Stimulated activated naive CD8-positive, alpha-beta T cell treated with anti-CD3 and anti-CD28 coated beads, Interleukin-15, Interleukin-2, amounts not matched to agents 100 ng/mL and 50 ng/mL, for 24 hours (primary cell): Measurements from ENCODE around the gene OGFOD3.

Experiments
- H3K27ac Mint-ChIP-seq: one replicate; pipeline ENCODE4 v1.8.0; 2021; ENCODE audit warnings: mild to moderate bottlenecking, mixed read lengths
- H3K27me3 Mint-ChIP-seq: one replicate; pipeline ENCODE4 v1.8.0; 2021; ENCODE audit warnings: mixed read lengths
- H3K36me3 Mint-ChIP-seq: one replicate; pipeline ENCODE4 v1.8.0; 2021; ENCODE audit warnings: low read depth, mixed read lengths
- H3K4me1 Mint-ChIP-seq: one replicate; pipeline ENCODE4 v1.8.0; 2021; ENCODE audit warnings: low read depth, mixed read lengths
- H3K4me3 Mint-ChIP-seq: one replicate; pipeline ENCODE4 v1.8.0; 2021; ENCODE audit warnings: mild to moderate bottlenecking, mixed read lengths
- H3K9me3 Mint-ChIP-seq: one replicate; pipeline ENCODE4 v1.8.0; 2021; ENCODE audit warnings: mixed read lengths

Gene OGFOD3

DNA sequence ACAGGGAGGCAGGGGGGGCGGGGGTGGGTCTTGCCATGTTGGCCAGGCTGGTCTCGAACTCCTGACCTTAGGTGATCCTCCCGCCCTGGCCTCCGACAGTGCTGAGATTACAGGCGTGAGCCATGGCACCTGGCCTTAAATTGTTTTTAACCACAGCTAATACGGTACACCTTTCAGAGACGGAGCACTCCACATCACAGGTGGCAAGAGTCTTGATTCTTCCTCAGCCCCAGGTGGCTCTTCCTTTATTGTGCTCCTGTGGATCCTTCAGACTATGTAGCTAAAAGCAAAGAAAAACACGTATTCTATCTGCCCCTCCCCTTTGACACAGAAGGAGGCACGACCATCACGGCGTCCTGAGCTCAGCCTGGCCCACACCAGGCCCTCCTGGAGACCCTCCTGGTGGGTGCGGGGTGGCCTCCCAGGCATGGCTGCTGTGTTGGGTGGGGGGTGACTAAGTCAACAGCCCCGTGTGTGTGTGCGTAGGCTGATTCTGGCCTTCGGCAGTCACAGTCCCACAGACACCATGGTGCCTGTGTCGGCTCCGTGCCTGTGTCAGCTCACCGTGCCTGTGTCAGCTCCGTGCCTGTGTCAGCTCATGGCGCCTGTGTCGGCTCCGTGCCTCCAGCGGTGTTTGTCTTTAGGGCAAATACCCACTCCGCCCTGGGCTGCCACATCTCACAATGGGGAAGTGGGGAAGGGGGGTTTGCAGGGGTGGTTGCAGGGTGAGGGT is 74.0 kb downstream of the OGFOD3 start:
- H3K9me3 Mint-ChIP-seq, result no peaks in the 10 kb centered on the region
- H3K27ac Mint-ChIP-seq, result no peak overlapping the region
- peaks cover 8% of the 10 kb centered on the region for H3K27me3 Mint-ChIP-seq
- no peaks in the 10 kb centered on the region for H3K36me3 Mint-ChIP-seq
- H3K4me3 Mint-ChIP-seq, result no peak overlapping the region
- H3K4me1 Mint-ChIP-seq, result peaks cover 7% of the 10 kb centered on the region

DNA sequence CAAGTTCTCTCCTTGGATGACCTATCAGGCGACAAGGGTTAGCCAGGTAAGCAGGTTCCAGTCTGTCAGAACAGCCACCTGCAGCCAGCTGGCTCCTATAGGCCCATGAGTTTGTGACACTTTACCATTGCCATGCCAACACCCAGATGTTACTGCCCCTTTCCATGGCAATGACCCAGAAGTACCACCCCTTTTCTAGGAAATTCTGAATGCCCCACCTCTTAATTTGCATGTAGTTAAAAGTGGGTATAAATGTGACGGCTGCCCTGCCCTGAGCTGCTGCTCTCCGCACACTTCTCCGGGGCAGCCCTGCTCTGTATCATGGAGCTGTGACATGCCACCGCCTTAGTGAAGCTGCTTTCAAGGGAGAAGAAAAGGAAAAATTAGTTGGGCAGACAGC is 74.8 kb downstream of the OGFOD3 start:
- Mint-ChIP-seq H3K4me1 (peaks cover 14% of the 10 kb centered on the region), H3K27me3 (peaks cover 4% of the 10 kb centered on the region), H3K9me3 (no peaks in the 10 kb centered on the region), H3K36me3 (no peaks in the 10 kb centered on the region), H3K4me3 (no peak overlapping the region), H3K27ac (no peak overlapping the region)

- Mint-ChIP-seq H3K4me3 (no peak overlapping the region), H3K27ac (no peak overlapping the region), H3K27me3 (peaks cover 3% of the 10 kb centered on the region), H3K36me3 (no peaks in the 10 kb centered on the region), H3K4me1 (peaks cover 16% of the 10 kb centered on the region), H3K9me3 (no peaks in the 10 kb centered on the region)
Measured at GRCh38 chr17:82342361-82343079, 75.9 kb downstream of the OGFOD3 start.

DNA sequence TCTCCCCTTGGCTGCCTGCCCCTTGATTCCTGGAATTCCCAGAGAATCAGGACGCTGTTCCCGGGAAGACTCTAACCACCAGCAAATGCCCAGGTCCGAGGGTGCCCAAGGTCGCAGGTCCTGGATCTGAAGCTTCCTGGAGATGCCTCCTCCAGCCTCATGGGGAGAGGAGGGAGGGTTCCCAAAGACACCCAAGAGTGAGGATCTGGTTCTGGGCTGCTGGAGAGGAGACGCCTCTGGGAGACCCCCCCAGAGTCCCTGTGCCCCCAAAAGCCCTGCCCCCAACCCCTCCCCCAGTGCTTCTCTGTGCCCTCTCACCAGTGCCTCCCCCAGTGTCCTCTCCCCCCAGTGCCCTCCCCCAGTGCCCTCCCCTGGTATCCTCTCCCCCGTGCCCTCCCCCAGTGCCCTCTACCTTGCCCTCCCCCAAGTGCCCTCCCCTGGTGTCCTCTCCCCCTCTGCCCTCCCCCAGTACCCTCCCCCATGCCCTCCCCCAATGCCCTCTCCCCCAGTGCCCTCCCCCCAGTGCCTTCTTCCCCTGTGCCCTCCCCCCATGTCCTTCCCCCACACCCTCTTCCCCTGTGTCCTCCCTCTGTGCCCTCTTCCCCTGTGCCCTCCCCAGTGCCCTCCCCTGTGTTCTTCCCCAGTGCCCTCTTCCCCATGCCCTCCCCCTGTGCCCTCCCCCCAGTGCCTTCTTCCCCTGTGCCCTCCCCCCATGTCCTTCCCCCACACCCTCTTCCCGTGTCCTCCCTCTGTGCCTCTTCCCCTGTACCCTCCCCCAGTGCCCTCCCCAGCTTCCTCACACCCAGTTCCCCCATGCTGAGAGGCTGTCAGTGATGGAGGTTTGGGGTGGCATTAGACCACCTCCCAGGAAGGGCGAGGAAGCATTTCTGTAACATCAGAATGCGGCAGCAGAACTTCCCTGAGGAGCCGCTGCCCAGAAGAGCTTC is 78.5 kb downstream of the OGFOD3 start:
- peaks cover 21% of the 10 kb centered on the region for H3K4me1 Mint-ChIP-seq
- no peak overlapping the region for H3K4me3 Mint-ChIP-seq

More for the DNA sequence above, 78.5 kb downstream of the OGFOD3 start:
- Mint-ChIP-seq H3K36me3 (no peaks in the 10 kb centered on the region), H3K9me3 (no peaks in the 10 kb centered on the region), H3K27me3 (no peaks in the 10 kb centered on the region), H3K27ac (no peak overlapping the region)
